HepG2 (cell line): ENCODE measurements around the gene GFPT1. TPM values are rescaled to one million over a fixed set of nuclear protein-coding genes. Genes with fewer than 3 reads are reported as not detected.

Experiments
- ATAC-seq: fragments of 200-7000 bp; cut with Tn5 transposase; 3 replicates; pipeline ENCODE4 v1.9.1; 2020; ENCODE audit warnings: mild to moderate bottlenecking, moderate library complexity
- BruUV-seq: library from RNA; stranded (reverse); fragments of 400-500 nt; replicated peaks from 2 replicates; lab custom pipeline; 2021; lab: Mats Ljungman, UMichigan
- CTCF ChIA-PET: fragments of 300-600 bp; formaldehyde crosslinking; extraction: SDS; loops from one replicate; lab custom pipeline; 2021; ENCODE audit warnings: low total read pairs, inconsistent platforms, low intra/inter-chr PET ratio; lab: Yijun Ruan, JAX
- POLR2A ChIA-PET: fragments of 350-600 bp; sonication (Branson Sonifier 250); formaldehyde crosslinking; loops from one replicate; lab custom pipeline; 2020; ENCODE audit warnings: antibody characterized with exemption, inconsistent platforms; lab: Yijun Ruan, JAX
- DNase-seq: peaks from one replicate; pipeline ENCODE4 v3.0.0-alpha.2; 2015; ENCODE audit warnings: low spot score
- FAIRE-seq: peaks from 3 replicates; lab custom pipeline; 2011; peaks lifted over from hg19 to GRCh38; lab: Jason Lieb, UNC
- H2AFZ ChIP-seq: one replicate; pipeline ENCODE4 v1.6.1; 2011; ENCODE audit warnings: low read length, inconsistent platforms
- H3K27ac ChIP-seq: fragments of 300-600 bp; 3 replicates; pipeline ENCODE4 v1.8.0; 2011; ENCODE audit warnings: mixed run types, mild to moderate bottlenecking, mixed read lengths, low read length, inconsistent platforms; ENCODE audit not compliant: insufficient read depth; ENCODE audit errors: extremely low read length
- H3K27me3 ChIP-seq, 2 experiments: fragments of 200-600 bp in 1 of 2; 2 replicates in 1 of 2; 3 replicates in 1 of 2; pipeline versions ENCODE4 v1.6.0 to v1.8.0; 2011; ENCODE audit warnings: low read length in 2 of 2, mild to moderate bottlenecking in 2 of 2, moderate library complexity in 2 of 2, inconsistent platforms in 1 of 2; ENCODE audit not compliant: insufficient read depth in 2 of 2, control insufficient read depth in 1 of 2
- H3K36me3 ChIP-seq, 2 experiments: fragments of 200-600 bp in 1 of 2; replicated peaks in 1 of 2; 2 replicates in 1 of 2; 3 replicates in 1 of 2; pipeline versions ENCODE4 v1.5.1 to v1.8.0; 2011; ENCODE audit warnings: low read length in 2 of 2, inconsistent platforms in 1 of 2; ENCODE audit not compliant: insufficient read depth in 2 of 2, control insufficient read depth in 1 of 2
- H3K4me1 ChIP-seq: 2 replicates; pipeline ENCODE4 v1.5.1; 2012; ENCODE audit warnings: low read length, inconsistent platforms; ENCODE audit not compliant: insufficient read depth
- H3K4me2 ChIP-seq: 2 replicates; pipeline ENCODE4 v1.6.0; 2011; ENCODE audit warnings: low read depth, low read length, inconsistent platforms
- H3K4me3 ChIP-seq, 3 experiments: fragments of 200-600 bp in 1 of 3; sonication (generic), shearing (Covaris generic) in 1 of 3; replicated peaks in 1 of 3; 2 replicates each; pipeline ENCODE4 v1.5.1; 2011 to 2016; ENCODE audit warnings: low read length in 3 of 3, inconsistent platforms in 2 of 3, low read depth in 2 of 3, mild to moderate bottlenecking in 2 of 3, control low read depth in 1 of 3, mixed read lengths in 1 of 3; ENCODE audit not compliant: insufficient read depth in 1 of 3
- H3K79me2 ChIP-seq: one replicate; pipeline ENCODE4 v1.6.1; 2011; ENCODE audit warnings: low read length, inconsistent platforms; ENCODE audit not compliant: insufficient read depth
- H3K9ac ChIP-seq: 2 replicates; pipeline ENCODE4 v1.6.0; 2011; ENCODE audit warnings: mild to moderate bottlenecking, low read depth, low read length, inconsistent platforms; ENCODE audit not compliant: insufficient read depth
- H3K9me3 ChIP-seq: 2 replicates; pipeline ENCODE4 v1.5.1; 2012; ENCODE audit warnings: mild to moderate bottlenecking, low read length
- H4K20me1 ChIP-seq: 2 replicates; pipeline ENCODE4 v1.6.0; 2011; ENCODE audit warnings: inconsistent platforms, mild to moderate bottlenecking, low read length, moderate library complexity; ENCODE audit not compliant: insufficient read depth
- CREM ChIP-seq, 2 experiments: sonication (generic) in 1 of 2; formaldehyde crosslinking in 1 of 2; IDR thresholded peaks; 2 replicates each; pipeline versions ENCODE4 v1.4.0 to v1.6.1; 2016 to 2020; ENCODE audit warnings: antibody characterized with exemption in 1 of 2, mild to moderate bottlenecking in 1 of 2, missing genetic modification reagents in 1 of 2
- FOSL2 ChIP-seq: sonication (generic); formaldehyde crosslinking; IDR thresholded peaks from 2 replicates; pipeline ENCODE4 v1.4.0; 2020; ENCODE audit warnings: missing genetic modification reagents
- FOXA1 ChIP-seq, 2 experiments: fragments of 450-650 bp in 1 of 2; sonication (generic) in 1 of 2; formaldehyde crosslinking in 1 of 2; IDR thresholded peaks; 2 replicates each; pipeline versions ENCODE4 v1.4.0 to v1.6.1; 2016 to 2020; ENCODE audit warnings: missing genetic modification reagents in 1 of 2
- FOXA3 ChIP-seq: IDR thresholded peaks from 2 replicates; pipeline ENCODE4 v1.6.1; 2016; ENCODE audit warnings: missing genetic modification reagents, missing compliant biosample characterization
- HNRNPL ChIP-seq: fragments of 200-400 bp; formaldehyde crosslinking; IDR thresholded peaks from 2 replicates; pipeline ENCODE4 v1.6.1; 2017; ENCODE audit warnings: mild to moderate bottlenecking, low read depth, low read length
- KAT7 ChIP-seq: IDR thresholded peaks from 2 replicates; pipeline ENCODE4 v1.6.1; 2018; ENCODE audit warnings: borderline replicate concordance, missing compliant biosample characterization
- PRDM4 ChIP-seq: sonication (generic); formaldehyde crosslinking; IDR thresholded peaks from 2 replicates; pipeline ENCODE4 v1.9.0; 2021; ENCODE audit warnings: missing genetic modification reagents, borderline replicate concordance
- SRY ChIP-seq: sonication (generic); formaldehyde crosslinking; IDR thresholded peaks from 2 replicates; pipeline ENCODE4 v1.8.0; 2022; ENCODE audit warnings: mild to moderate bottlenecking, missing genetic modification reagents
- TBX3 ChIP-seq: fragments of 450-650 bp; IDR thresholded peaks from 2 replicates; pipeline ENCODE4 v1.6.1; 2017; ENCODE audit warnings: antibody characterized with exemption, mild to moderate bottlenecking, inconsistent platforms, borderline replicate concordance
- THYN1 ChIP-seq: sonication (generic); formaldehyde crosslinking; IDR thresholded peaks from 2 replicates; pipeline ENCODE4 v1.8.1; 2023; ENCODE audit warnings: low read depth, mild to moderate bottlenecking, moderate library complexity, missing genetic modification reagents, borderline replicate concordance
- ZMYM3 ChIP-seq: sonication (generic); formaldehyde crosslinking; IDR thresholded peaks from 2 replicates; pipeline ENCODE4 v1.5.1; 2020; ENCODE audit warnings: mild to moderate bottlenecking, missing genetic modification reagents
- ZMYM4 ChIP-seq: sonication (generic); formaldehyde crosslinking; IDR thresholded peaks from 2 replicates; pipeline ENCODE4 v1.8.1; 2023; ENCODE audit warnings: mild to moderate bottlenecking, missing genetic modification reagents
- ZNF333 ChIP-seq: sonication (generic); formaldehyde crosslinking; IDR thresholded peaks from 2 replicates; pipeline ENCODE4 v1.4.0; 2020; ENCODE audit warnings: mild to moderate bottlenecking, missing genetic modification reagents, borderline replicate concordance
- ZNF616 ChIP-seq: sonication (generic); formaldehyde crosslinking; IDR thresholded peaks from 2 replicates; pipeline ENCODE4 v1.5.0; 2020; ENCODE audit warnings: low read depth, mild to moderate bottlenecking, missing genetic modification reagents
- ZNF644 ChIP-seq: IDR thresholded peaks from 2 replicates; pipeline ENCODE4 v1.6.1; 2016; ENCODE audit warnings: low read depth
- ZNF713 ChIP-seq: sonication (generic); formaldehyde crosslinking; IDR thresholded peaks from 2 replicates; pipeline ENCODE4 v1.4.0; 2020; ENCODE audit warnings: mild to moderate bottlenecking, missing genetic modification reagents
- ZNF780A ChIP-seq: sonication (generic); formaldehyde crosslinking; IDR thresholded peaks from 2 replicates; pipeline ENCODE4 v1.8.0; 2022; ENCODE audit warnings: mild to moderate bottlenecking, missing genetic modification reagents, moderate library complexity
- WGBS: methylation state at CpG from one replicate; pipeline ENCODE4 v1.1.6; 2017; ENCODE audit warnings: low lambda C conversion rate; 5-methylcytosine and 5-hydroxymethylcytosine counted together
- in situ Hi-C: cut with HindIII; loops from 2 replicates; pipeline ENCODE4 v1.10.0; 2017; ENCODE audit warnings: low pct_unique_long_range_greater_than_20kb; ENCODE audit not compliant: extremely low pct_ligation_motif_present
- intact Hi-C: fragments of 100-400 bp; cut with micrococcal nuclease; formaldehyde crosslinking; loops from one replicate; pipeline ENCODE4 v1.10.0; 2022; ENCODE audit not compliant: unreplicated experiment
- polyA plus RNA-seq, 8 experiments: library from polyadenylated mRNA; depleted of rRNA in 3 of 8; stranded (reverse) in 7 of 8; unstranded in 1 of 8; fragments of >200 nt; fragmentation: Illumina TruSeq in 4 of 8; extraction: Trizol in 4 of 8; gene quantifications; 2 replicates each; pipeline versions ENCODE4 v1.2.1 to v1.2.3, GENCODE V29; 2011 to 2016; ENCODE audit warnings: low read depth in 4 of 8, missing spikeins in 1 of 8, mixed read lengths in 1 of 8; ENCODE audit not compliant: insufficient read depth in 1 of 8
- total RNA-seq, 5 experiments: library from RNA; depleted of rRNA; stranded (reverse); fragments of >200 nt; fragmentation: Illumina TruSeq; extraction: Trizol; gene quantifications; 2 replicates each; pipeline ENCODE4 v1.2.3, GENCODE V29; 2016; ENCODE audit warnings: low read depth in 1 of 5

GFPT1 gene
- total and polyA plus RNA-seq, 2 of the 13 experiments (the other 11 are each of a cell fraction or from before 2014, with no cell fraction given), result 24.0 to 84.9 TPM

GRCh38 chr2:69298862-69299261 lies 88.2 kb downstream of the GFPT1 start:
- H3K27me3 ChIP-seq, result no peaks in the 10 kb centered on the region
- H3K4me3 ChIP-seq, result no peak overlapping the region
- peaks cover 2% of the 10 kb centered on the region; the same call in 1 of the 2 replicates for H3K9me3 ChIP-seq
- H3K9ac ChIP-seq, result no peak overlapping the region
- peaks cover 50% of the 10 kb centered on the region for H3K4me1 ChIP-seq
- in situ Hi-C loops, result no loop called here
- H2AFZ ChIP-seq, result no peak overlapping the region
- POLR2A ChIA-PET, result interaction anchor here (1.0 kb wide), 1 partner anchor 8 kb away, joined by 3 read pairs; no protein-coding TSS in a partner anchor
- WGBS, result 90% methylated on average over 4 of the region's 4 CpGs
- H4K20me1 ChIP-seq, result no peaks in the 10 kb centered on the region
- no peaks in the 10 kb centered on the region for H3K79me2 ChIP-seq
- no peak for FAIRE-seq
- DNase-seq, result no peak
- no TSS peak for BruUV-seq
- TF ChIP-seq ZNF333 (no peak), THYN1 (CRISPR knock-in tag) (no peak), ZNF780A (CRISPR knock-in tag) (no peak), CREM (IDR thresholded peaks at IDR 0.05) (no peak), CREM (CRISPR knock-in tag; IDR thresholded peaks at IDR 0.05) (no peak), HNRNPL (no peak)
- peak; percentile 30 for ATAC-seq
- H3K36me3 ChIP-seq, result no peaks in the 10 kb centered on the region
- H3K4me2 ChIP-seq, result no peak overlapping the region
- intact Hi-C loops, result no loop called here
- H3K27ac ChIP-seq, result no peak overlapping the region
- CTCF ChIA-PET, result no interaction called here

DNA sequence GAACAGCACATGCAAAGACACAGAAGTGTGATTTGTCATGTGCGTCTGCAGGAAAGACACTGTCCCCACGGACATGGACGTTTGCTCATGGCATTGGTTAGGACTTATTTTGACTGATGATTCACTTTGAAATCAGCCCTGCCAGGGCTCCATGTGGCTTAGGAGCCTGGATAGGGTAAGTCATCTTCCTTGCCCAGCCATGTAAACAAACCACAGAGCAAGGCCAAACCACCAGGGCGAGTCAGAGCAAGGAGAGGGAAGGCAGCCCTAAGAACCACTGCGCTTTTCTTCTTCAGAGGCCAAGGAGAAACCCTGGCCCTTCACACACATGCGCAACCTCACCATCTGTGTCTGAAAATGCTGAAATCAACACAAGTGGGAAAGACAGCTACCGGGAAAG lies 88.8 kb downstream of the GFPT1 start:
- no TSS peak for BruUV-seq
- no peak overlapping the region for H3K27ac ChIP-seq
- H3K4me1 ChIP-seq, result peaks cover 50% of the 10 kb centered on the region
- intact Hi-C loops (no loop called here), in situ Hi-C loops (no loop called here)
- H3K9me3 ChIP-seq, result no peaks in the 10 kb centered on the region
- WGBS, result 78% methylated on average over 7 of the region's 7 CpGs
- H4K20me1 ChIP-seq, result no peaks in the 10 kb centered on the region
- peak; percentile 37 for DNase-seq
- no peak overlapping the region for H3K4me3 ChIP-seq
- no peaks in the 10 kb centered on the region for H3K36me3 ChIP-seq
- no peak overlapping the region for H2AFZ ChIP-seq
- H3K4me2 ChIP-seq, result no peak overlapping the region; the same call in 1 of the 2 replicates
- ChIA-PET POLR2A (no interaction called here), CTCF (no interaction called here)
- FAIRE-seq, result no peak
- H3K27me3 ChIP-seq, result no peaks in the 10 kb centered on the region
- H3K79me2 ChIP-seq, result no peaks in the 10 kb centered on the region
- TF ChIP-seq ZNF616 (CRISPR knock-in tag), result 0 out of 2 replicates have a peak, but pooled peaks have one; percentile 11
- peak; percentile 54 for TF ChIP-seq FOSL2 (CRISPR knock-in tag)
- TF ChIP-seq ZNF713, result no peak
- TF ChIP-seq ZNF644 (CRISPR knock-in tag), result 0 out of 2 replicates have a peak, but pooled peaks have one; percentile 23
- no peak for TF ChIP-seq FOXA1 (IDR thresholded peaks at IDR 0.05)
- 0 out of 2 replicates have a peak, but pooled peaks have one; percentile 27 for TF ChIP-seq FOXA1 (CRISPR knock-in tag; IDR thresholded peaks at IDR 0.05)
- TF ChIP-seq PRDM4 (CRISPR knock-in tag), result no peak
- peak; percentile 27; the same call in 1 of the 2 replicates for TF ChIP-seq ZMYM3
- TF ChIP-seq TBX3, result no peak
- no peak for TF ChIP-seq KAT7 (CRISPR knock-in tag)
- TF ChIP-seq FOXA3 (CRISPR knock-in tag), result 0 out of 2 replicates have a peak, but pooled peaks have one; percentile 43
- TF ChIP-seq SRY (CRISPR knock-in tag), result no peak
- peak; percentile 27; the same call in 1 of the 2 replicates for TF ChIP-seq ZMYM4
- H3K9ac ChIP-seq, result no peak overlapping the region
- ATAC-seq, result peak; percentile 34
